ENCODE data around the gene UQCRC1. TPM values are rescaled to one million over a fixed set of nuclear protein-coding genes. Genes with fewer than 3 reads are reported as not detected.

Gene UQCRC1
- total and polyA plus RNA-seq, 2 of the 8 experiments (the other 6 are each of a cell fraction or from before 2014, with no cell fraction given) = 310 to 720 TPM

- TF ChIP-seq RNF2 (IDR thresholded peaks at IDR 0.05; ENCODE audit: borderline replicate concordance, low read depth, low read length, missing control alignments, poor library complexity, severe bottlenecking) = no peak
- no peak for TF ChIP-seq EP300 (IDR thresholded peaks at IDR 0.05; ENCODE audit: borderline replicate concordance in 1 of 2, low read depth in 2 of 2, low read length in 2 of 2)
- no peak for TF ChIP-seq CBX5 (IDR thresholded peaks at IDR 0.05; ENCODE audit: low read depth, low read length)
Observed at GRCh38 chr3:48563382-48563918, 46.0 kb downstream of the UQCRC1 start, which contains the start of gene UCN2 (continued).

All from H1 (cell line).